NCI-H2227 treated with DMSO at 0.1 percent for 48 hours (cell line): ENCODE measurements around the gene NRL.

Experiments
- DNase-seq: peaks from one replicate; lab custom pipeline; 2025; lab: John Stamatoyannopoulos, UW

The NRL gene

DNA sequence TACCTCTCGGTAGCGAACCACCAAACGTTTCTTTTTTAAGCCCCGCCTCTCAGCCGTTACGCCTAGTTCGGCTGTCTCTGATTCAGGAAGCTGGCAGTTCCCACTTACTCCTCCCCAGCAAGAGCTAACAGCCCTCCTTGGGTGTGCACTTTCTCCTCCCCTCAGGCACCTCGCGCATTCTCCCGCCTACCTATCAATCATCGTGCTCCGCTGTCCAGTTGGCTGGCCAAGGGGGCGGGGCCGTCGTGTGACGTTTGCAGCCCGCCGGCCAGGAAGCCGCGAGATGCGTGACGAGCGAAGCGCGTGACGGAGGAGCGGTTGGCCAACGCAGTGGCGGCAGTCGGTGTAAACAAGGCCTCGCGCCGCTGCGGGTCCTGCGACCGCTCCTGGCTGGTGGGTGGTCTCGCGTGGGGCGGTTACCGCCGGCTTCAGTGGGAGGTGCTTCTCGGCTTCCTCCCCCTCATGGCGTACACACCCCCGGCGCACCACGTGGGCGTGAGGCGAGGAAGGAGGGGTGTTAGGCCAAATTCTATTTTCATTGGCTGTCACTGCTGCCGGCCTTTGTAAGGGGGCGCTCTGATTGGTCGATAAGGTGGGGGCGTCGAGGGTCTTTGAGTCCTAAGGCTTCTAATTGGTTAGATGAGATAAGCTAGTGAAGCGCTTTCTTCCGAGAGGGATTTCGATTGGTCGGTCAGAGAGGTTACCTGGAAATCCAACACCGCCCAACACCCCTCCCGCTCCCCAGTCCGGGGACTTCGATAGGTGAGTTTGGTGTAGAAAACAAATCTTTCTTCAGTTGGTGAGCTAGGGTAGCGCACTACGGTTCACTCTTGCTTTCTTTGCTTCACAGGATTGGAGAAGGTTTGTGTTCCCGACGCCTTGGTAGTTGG, at the start of gene NRL, which contains the start of gene DCAF11:
Gene NRL, minus strand, starts transcription at position 418 of the 890 bp plus-strand sequence. CDS start 32,101 bp downstream, outside the sequence.
Gene DCAF11, plus strand, starts transcription at position 246 of the 890 bp plus-strand sequence. CDS start 818 bp downstream, outside the sequence.
- peak; percentile 98 for DNase-seq

DNA sequence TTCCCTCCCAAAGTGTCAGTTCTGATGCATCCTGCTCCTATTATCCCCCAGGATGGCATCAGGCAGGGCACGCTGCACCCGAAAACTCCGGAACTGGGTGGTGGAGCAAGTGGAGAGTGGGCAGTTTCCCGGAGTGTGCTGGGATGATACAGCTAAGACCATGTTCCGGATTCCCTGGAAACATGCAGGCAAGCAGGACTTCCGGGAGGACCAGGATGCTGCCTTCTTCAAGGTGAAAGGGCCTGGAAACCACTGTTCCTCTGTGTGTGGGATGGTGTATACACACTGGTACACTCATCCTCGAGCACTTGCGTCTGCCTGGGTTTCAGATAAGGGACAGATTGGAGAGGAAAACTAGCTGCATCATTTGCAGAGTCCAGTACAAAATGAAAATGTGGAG, 47.3 kb upstream of the NRL start:
- DNase-seq = no peak

DNA sequence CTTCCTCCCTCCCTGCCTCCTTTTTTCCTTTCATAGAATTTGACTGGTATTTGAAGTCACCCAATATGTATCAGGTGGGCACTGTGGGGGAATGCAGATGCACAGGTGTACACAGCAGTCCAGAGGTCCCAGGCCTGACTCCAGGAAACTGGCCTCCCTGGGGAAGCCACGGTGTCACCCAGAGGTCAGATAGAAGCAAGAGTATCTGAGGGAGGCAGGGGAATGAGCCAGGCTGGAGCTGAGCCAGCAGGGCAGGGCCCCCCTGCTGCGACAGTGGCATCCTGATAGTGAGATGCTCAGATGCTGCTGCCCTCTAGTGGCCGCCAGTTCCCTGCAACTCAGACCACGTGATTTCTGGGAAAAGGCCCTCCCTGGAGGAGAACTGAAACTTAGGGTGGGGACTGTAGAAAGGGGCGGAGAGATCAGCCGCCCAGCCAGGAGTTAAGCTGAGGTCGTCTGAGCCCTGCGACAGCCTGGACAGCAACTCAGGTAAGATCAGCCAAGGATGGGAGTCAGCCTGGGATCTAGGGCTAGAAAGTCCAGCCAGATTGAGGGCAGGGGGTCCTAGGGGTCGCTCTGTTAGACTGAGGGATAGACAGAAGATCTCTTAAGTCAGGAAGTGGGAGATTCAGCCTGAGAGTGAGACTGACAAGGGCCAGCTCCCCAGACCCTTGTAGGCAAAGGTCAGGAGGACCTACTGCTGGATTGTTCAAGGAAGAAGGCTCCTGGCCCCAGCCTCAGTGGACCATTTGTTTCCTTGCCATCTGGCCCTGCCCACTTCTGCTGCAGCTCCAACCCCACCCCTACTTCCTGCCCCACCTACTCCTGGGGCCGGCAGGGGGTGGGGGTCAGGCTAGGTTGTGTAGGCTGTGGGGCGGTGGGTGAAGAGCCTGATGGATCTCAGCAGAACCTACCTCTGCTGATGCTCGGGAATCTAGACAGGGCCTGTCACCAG, 46.4 kb upstream of the NRL start, which contains the start of gene IRF9:
Gene IRF9, plus strand, starts transcription at position 416 of the 955 bp plus-strand sequence. CDS start 880 bp downstream, outside the sequence.
- DNase-seq = peak; percentile 93

DNA sequence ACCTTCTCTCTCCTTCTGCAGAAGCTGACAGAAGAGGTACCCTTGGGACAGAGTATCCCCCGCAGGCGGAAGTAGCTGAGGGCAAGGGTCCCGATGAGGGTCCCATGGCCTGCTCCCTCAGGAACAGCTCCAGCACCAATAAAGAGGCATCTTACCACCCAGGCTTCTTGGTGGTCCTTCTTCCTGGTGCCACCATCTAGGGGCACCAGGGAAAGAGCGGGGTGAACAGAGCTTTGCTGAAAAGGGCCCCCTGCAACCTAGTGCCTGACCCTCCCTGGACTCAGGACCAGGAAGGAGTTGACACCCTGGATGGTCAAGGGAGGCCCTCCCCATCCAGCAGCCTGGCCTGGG, 45.7 kb upstream of the NRL start:
- DNase-seq = no peak

DNA sequence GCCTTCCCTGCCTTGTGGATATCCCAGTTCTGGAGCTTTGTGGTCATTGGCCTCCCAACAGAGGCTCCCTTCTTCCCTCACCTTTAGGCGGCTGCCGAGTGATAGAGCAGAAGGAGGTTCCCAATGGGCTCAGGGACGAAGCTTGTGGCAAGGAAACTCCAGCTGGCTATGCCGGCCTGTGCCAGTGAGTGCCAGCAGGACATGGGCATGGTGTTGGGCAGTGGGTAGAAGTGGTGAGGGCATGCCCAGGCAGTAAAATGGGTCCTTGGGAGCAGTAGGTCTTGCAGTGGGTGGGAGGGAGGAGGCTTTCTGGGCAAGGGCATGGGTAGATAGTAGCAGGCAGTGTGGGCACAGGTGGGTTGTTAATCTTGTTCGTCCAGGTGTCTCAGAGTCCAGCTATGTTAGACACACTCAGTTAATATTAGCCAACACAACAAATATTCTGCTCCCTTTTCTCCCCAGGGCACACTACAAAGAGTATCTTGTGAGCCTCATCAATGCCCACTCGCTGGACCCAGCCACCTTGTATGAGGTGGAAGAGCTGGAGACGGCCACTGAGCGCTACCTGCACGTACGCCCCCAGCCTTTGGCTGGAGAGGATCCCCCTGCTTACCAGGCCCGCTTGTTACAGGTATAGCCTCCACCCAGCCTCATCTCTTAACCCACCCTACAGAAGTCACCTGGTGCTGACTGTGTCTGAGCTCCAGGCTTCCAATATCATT, 45.2 kb upstream of the NRL start:
- DNase-seq = no peak

DNA sequence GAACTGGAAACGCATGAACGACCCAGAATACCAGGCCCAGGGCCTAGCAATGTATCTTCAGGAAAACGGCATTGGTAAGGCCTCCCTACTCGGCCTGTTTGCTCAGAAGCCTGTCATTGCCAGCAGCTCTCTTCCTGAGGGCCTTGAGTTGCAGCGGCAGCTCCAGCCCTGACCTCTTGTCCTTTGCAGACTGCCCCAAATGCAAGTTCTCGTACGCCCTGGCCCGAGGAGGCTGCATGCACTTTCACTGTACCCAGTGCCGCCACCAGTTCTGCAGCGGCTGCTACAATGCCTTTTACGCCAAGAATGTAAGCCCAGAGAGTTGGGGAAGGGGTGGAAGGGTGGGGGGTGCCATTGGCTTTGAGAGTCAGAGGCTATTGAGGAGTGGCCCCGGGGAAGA, 42.6 kb upstream of the NRL start:
- DNase-seq = no peak

DNA sequence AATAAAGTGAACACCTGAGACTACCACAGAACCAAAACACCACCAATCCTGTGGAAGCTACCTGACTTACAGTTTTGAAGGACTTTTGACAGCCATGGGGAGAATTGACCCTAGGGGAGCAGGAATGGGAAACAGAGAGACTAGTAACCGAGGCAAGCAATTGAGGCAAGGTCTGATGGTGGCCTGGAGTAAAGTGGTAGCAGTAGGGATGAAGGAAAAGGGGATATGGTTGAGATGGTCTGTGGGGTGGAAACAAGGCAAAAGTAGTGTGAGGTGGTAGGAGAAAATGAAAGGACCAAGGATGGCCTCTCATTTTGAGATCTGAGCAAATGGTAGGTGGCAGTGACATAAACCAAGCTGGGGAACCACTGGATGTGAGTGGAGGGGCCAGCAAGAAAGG, 42.1 kb upstream of the NRL start:
- no peak for DNase-seq

DNA sequence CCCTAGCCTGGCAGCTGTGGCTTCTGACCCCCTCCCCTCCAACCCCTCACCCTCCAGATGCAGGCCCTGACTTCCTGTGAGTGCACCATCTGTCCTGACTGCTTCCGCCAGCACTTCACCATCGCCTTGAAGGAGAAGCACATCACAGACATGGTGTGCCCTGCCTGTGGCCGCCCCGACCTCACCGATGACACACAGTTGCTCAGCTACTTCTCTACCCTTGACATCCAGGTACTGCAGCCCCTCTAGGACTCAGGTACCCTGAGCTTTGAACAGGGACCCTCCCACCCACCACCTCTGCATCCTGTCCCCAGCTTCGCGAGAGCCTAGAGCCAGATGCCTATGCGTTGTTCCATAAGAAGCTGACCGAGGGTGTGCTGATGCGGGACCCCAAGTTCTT, 40.4 kb upstream of the NRL start:
- no peak for DNase-seq

DNA sequence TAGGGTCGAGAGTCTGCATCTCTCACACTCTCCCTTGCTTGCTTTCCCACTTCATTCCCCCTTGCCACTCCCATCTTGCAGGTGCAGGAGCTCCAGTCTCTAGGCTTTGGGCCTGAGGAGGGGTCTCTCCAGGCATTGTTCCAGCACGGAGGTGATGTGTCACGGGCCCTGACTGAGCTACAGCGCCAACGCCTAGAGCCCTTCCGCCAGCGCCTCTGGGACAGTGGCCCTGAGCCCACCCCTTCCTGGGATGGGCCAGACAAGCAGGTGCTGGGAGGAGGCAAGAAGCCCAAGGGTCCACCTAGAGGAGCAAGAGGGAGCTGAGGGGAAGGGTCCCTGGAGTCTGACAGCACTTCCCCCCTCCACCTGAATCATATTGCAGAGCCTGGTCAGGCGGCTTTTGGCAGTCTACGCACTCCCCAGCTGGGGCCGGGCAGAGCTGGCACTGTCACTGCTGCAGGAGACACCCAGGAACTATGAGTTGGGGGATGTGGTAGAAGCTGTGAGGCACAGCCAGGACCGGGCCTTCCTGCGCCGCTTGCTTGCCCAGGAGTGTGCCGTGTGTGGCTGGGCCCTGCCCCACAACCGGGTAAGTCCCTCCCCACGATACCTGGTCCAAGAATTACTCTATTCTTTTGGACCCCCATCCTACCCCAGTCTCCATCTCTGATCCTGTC, 36.8 kb upstream of the NRL start:
- no peak for DNase-seq

DNA sequence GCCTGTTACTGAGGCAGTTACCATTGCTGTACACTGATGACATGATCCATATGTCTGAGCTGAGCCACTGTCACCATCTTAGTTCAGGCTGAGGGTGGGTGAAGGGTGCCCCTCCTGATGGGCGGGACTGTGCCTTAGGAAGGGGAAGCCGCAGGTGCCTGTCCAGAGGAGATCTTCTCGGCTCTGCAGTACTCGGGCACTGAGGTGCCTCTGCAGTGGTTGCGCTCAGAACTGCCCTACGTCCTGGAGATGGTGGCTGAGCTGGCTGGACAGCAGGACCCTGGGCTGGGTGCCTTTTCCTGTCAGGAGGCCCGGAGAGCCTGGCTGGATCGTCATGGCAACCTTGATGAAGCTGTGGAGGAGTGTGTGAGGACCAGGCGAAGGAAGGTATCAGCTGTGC, 36.2 kb upstream of the NRL start:
- DNase-seq = no peak

DNA sequence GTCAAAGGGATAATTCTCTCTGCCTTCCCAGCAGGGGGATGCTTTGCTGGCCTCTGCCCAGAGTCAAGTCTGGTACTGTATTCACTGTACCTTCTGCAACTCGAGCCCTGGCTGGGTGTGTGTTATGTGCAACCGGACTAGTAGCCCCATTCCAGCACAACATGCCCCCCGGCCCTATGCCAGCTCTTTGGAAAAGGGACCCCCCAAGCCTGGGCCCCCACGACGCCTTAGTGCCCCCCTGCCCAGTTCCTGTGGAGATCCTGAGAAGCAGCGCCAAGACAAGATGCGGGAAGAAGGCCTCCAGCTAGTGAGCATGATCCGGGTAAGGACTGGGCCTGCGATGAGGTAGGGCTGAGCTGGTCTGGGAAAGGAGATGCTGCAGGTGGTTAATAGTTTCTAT, 35.8 kb upstream of the NRL start:
- no peak for DNase-seq

DNA sequence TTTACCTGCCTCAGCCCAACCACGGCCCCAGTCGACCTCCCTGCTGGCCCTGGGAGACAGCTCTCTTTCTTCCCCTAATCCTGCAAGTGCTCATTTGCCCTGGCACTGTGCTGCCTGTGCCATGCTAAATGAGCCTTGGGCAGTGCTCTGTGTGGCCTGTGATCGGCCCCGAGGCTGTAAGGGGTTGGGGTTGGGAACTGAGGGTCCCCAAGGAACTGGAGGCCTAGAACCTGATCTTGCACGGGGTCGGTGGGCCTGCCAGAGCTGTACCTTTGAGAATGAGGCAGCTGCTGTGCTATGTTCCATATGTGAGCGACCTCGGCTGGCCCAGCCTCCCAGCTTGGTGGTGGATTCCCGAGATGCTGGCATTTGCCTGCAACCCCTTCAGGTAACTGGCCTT, 35.3 kb upstream of the NRL start:
- no peak for DNase-seq

DNA sequence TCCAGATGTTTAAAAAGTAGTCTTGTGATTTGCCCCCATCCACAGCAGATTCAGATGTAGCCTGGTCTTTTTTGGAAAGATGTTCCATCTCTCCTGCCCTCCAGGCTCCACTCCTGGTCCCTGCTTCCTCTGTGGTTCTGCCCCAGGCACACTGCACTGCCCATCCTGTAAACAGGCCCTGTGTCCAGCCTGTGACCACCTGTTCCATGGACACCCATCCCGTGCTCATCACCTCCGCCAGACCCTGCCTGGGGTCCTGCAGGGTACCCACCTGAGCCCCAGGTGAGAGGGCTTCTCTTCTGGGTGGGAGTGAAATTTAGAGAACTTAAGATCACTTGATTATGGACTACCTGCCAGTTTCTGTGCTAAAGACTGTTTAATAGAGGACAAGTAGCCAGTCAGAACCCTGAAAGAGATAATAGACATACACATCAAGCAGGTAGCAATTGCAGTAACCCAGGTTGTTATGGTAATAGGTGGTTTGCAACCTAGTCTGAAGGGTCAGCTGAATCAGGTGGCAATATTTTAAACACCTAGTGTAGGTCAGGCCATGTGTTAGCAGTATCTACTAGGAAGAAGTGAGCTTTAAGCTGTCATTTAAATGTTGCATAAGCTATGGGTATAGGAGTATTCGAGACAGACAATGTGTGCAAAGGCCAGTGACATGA, 34.7 kb upstream of the NRL start:
- no peak for DNase-seq

DNA sequence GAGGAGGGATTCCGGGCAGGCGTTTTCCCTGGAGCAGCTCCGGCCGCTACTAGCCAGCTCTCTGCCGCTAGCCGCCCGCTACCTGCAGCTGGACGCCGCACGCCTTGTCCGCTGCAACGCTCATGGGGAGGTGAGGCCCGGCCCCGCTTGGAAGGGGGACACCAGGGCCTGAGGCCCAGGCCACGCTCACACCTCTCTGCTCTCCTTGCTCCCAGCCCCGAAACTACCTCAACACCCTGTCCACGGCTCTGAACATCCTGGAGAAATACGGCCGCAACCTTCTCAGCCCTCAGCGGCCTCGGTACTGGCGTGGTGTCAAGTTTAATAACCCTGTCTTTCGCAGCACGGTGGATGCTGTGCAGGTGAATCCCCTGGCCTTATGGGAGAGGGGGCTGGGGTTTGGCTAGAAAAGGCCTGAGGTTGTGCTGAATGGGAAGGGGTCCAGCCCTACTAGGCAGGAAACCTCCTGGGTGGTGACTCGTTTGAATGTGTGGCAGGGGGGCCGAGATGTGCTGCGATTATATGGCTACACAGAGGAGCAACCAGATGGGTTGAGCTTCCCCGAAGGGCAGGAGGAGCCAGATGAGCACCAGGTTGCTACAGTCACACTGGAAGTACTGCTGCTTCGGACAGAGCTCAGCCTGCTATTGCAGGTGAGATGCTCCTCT, 33.1 kb upstream of the NRL start:
- no peak for DNase-seq

DNA sequence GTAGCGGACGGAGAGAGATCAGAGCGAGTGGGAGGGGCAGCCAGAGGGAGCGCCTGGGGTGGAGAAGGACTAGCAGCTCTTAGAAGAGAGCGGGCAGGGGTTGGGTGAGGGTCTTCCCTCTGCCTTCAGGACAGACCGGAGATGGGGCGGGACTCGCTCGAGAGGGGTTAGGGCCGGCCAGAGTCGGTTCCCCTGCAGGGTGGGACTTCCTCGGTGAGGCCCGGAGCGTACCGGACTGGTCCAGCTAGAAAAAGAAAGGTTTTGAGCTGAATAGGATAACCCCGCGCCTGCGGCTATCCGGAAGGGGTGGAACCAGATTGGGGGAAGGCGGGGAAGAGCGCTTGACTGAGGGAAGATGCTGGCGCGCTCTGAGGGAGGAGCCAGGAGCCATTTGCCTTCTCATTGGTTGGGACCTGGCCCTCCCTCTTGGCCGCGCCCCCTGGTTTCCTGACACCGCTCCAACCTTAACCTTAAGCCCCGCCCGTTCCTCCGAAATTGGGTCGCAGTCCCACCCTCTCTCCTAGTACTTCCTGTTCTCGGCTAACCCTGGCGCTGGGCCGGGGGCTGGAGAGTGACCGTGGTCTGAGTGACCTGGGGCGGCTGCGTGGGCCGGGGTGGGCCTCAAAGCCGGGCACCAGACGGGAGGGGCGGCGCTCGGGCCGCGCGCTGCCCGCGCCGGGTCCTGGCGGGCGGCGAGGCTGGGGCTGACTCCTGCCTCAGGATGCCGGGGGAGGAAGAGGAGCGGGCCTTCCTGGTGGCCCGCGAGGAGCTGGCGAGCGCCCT, 32.4 kb upstream of the NRL start, which contains the start of gene RNF31:
Gene RNF31, plus strand, starts transcription at position 521 of the 783 bp plus-strand sequence. Its CDS starts 201 bp downstream, at position 722.
- peak; percentile 97 for DNase-seq

DNA sequence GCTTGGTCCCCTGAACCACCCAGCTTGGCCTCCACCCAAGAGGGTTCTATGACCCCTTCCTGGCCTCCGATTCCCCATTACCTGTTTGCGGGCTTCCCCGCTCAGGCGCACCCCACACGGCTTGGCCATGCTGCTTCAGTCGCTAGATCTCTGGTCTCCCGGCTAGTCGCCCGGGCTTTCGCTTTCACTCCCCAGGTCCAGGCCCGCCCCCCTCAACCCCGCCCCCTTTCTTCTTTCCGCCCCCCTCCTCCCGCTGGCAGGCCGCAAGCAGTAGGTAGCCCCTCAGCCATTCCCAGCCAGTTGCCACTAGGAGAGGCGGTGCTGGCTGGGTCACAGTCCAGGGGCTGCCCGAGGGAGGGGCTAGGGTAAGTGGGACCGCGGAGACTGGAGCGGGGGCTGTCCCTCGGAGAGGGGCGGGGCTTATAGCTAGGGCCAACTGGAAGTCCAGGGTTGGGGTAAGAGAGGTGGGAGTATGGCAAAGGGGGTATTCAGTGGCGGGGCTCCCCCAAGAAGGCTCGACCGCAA, 31.8 kb upstream of the NRL start, which contains the start of gene PSME2:
Gene PSME2, minus strand, starts transcription at position 158 of the 525 bp plus-strand sequence. Its CDS starts 29 bp downstream, at position 129.
- DNase-seq = peak; percentile 96

DNA sequence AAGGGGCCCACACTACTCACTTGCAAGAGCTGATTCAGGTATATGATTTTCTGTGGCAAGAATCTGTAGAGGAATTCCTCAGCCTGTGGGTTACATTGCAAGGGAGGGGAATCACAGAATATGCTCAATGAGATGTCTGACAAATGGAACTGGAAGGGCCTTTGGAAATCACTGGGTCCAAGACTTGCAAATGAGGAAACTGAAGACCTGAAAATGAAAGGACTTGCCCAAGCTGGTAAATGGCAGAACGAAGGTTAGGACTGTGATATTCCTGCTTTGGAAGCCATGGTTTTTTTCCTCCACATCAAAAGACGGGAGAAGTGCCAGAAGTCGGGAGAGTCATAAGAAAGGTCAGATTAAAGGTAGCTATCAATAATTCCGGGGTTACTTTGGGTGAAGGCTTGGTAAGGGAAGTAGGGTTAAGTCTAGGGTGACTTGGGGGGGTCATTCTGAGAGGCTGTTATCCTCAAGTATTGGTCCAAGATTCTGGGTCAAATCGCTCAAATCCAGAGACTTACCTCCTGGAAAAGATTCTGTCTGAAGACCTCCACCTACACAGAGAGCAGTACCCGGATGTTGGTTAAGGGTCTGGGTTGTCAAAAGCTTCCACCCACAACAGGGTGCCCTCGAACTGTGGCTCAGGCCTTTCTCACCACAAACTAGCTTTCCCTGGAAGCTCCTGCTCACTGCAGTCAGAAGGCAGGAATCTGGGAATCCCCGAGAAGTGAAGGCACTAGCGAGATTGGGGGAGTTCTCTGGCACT, 31.1 kb upstream of the NRL start:
- no peak for DNase-seq

DNA sequence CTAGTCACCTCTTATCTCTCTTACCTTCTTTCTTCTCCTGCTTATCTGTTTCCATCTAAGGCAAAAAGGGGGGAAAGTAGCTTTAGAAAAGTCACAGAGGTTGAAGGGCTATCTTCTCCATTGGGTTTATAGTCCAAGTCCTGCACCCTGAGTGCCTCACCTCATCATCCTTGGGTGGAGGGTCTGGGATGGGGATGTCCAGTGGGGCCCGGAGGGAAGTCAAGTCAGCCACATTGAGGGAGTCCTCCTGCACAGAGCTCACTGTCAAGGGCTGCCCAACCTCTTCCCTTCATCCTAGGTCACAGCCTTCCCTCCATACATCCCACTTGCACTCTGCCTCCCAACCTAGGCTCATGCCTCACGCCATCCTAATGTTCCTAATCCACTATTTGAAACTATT, 30.5 kb upstream of the NRL start:
- no peak for DNase-seq
